Spinal cord (tissue), 4 donors: Measurements from ENCODE around the gene NVL. TPM values are rescaled to one million over a fixed set of nuclear protein-coding genes. Genes with fewer than 3 reads are reported as not detected.

Experiments
- polyA plus RNA-seq, 2 donors: library from polyadenylated mRNA; unstranded; fragments of 120-200 nt; gene quantifications; one replicate each; pipeline ENCODE4 v1.2.1, GENCODE V29; 2013; ENCODE audit not compliant: insufficient read length in 2 of 2
- small RNA-seq: library from RNA; depleted of rRNA; stranded (forward); fragments of <200 nt; gene quantifications from one replicate; pipeline ENCODE3, GENCODE V24; 2014; ENCODE audit warnings: low replicate concordance
- total RNA-seq, 2 donors: library from RNA; depleted of rRNA in 1 of 2; stranded (reverse); fragments of 120-200 nt in 1 of 2; fragments of >200 nt in 1 of 2; gene quantifications; one replicate each; pipeline versions ENCODE4 v1.2.3 to v1.2.4, GENCODE V29; 2013 to 2014

The NVL gene
- total and polyA plus RNA-seq, 4 donors: 29.6 to 33.9 (median 31.4) TPM

Small RNA genes within 50 kb of the gene (small RNA-seq; reads per million reads assigned to genes)
- gene MIR320B2 (0.08 reads per million), gene RF00139 (not detected), gene RNU6-1008P (not detected)

Other genes starting within 250 kb of the NVL start
- gene FBXO28, start 216.1 kb downstream of the NVL start, total RNA-seq: 10 to 100 TPM; 26.0 to 42.3 TPM
- gene FBXO28, start 216.1 kb downstream of the NVL start, polyA plus RNA-seq: 10 to 100 TPM; 20.1 to 27.2 TPM
- 10 to 100 TPM; 70.3 to 94.4 TPM for gene DEGS1, start 146.9 kb downstream of the NVL start, total RNA-seq
- gene DEGS1, start 146.9 kb downstream of the NVL start, polyA plus RNA-seq: 10 to 100 TPM; 79.3 to 80.3 TPM
- gene CNIH4, start 26.7 kb upstream of the NVL start, total RNA-seq: 10 to 100 TPM; 32.5 to 46.1 TPM
- 10 to 100 TPM; 33.2 to 33.4 TPM for gene CNIH4, start 26.7 kb upstream of the NVL start, polyA plus RNA-seq
- 100 to 1,000 TPM in 1 of 2 donors, 10 to 100 TPM in 1; 54.9 to 110 TPM for gene WDR26, start 104.6 kb upstream of the NVL start, total RNA-seq
- gene WDR26, start 104.6 kb upstream of the NVL start, polyA plus RNA-seq: 10 to 100 TPM; 61.8 to 73.3 TPM